Nephron (organoid): ENCODE results near the gene CDK8.

Experiments used
- H3K27ac Mint-ChIP-seq, 3 experiments: 2 replicates each; pipeline ENCODE4 v1.8.0; 2020; ENCODE audit warnings: mixed read lengths in 3 of 3, mild to moderate bottlenecking in 2 of 3, moderate library complexity in 1 of 3
- H3K27me3 Mint-ChIP-seq: 2 replicates; pipeline ENCODE4 v1.8.0; 2021; ENCODE audit warnings: low read depth, mild to moderate bottlenecking, moderate library complexity, mixed read lengths
- H3K36me3 Mint-ChIP-seq: 2 replicates; pipeline ENCODE4 v1.8.0; 2020; ENCODE audit warnings: low read depth, mixed read lengths
- H3K4me1 Mint-ChIP-seq: 2 replicates; pipeline ENCODE4 v1.8.0; 2020; ENCODE audit warnings: mixed read lengths
- H3K4me3 Mint-ChIP-seq, 3 experiments: 2 replicates each; pipeline ENCODE4 v1.8.0; 2020; ENCODE audit warnings: mild to moderate bottlenecking in 3 of 3, mixed read lengths in 3 of 3, moderate library complexity in 2 of 3
- H3K9me3 Mint-ChIP-seq: 2 replicates; pipeline ENCODE4 v1.8.0; 2020; ENCODE audit warnings: mixed read lengths
- CTCF ChIP-seq, 3 experiments: fragments of 200-600 bp; sonication (generic); IDR thresholded peaks; one replicate each; pipeline ENCODE4 v1.5.0; 2021; ENCODE audit warnings: antibody characterized with exemption in 3 of 3; ENCODE audit not compliant: unreplicated experiment in 3 of 3

CDK8 gene

GRCh38 chr13:26440111-26440510 is 186.2 kb downstream of the CDK8 start:
- peaks cover 23% of the 10 kb centered on the region for H3K9me3 Mint-ChIP-seq
- H3K27me3 Mint-ChIP-seq, result no peaks in the 10 kb centered on the region
- H3K27ac Mint-ChIP-seq, result no peak overlapping the region
- peaks cover 5% of the 10 kb centered on the region for H3K4me1 Mint-ChIP-seq
- no peak overlapping the region for H3K4me3 Mint-ChIP-seq
- H3K36me3 Mint-ChIP-seq, result no peaks in the 10 kb centered on the region
- no peak for TF ChIP-seq CTCF (IDR thresholded peaks at IDR 0.05; ENCODE audit: unreplicated experiment in 3 of 3)

- H3K27ac Mint-ChIP-seq, result no peak overlapping the region
- H3K27me3 Mint-ChIP-seq, result no peaks in the 10 kb centered on the region
- H3K4me1 Mint-ChIP-seq, result peaks cover 5% of the 10 kb centered on the region
- no peaks in the 10 kb centered on the region for H3K36me3 Mint-ChIP-seq
- no peak overlapping the region for H3K4me3 Mint-ChIP-seq
- H3K9me3 Mint-ChIP-seq, result peaks cover 14% of the 10 kb centered on the region
- TF ChIP-seq CTCF (IDR thresholded peaks at IDR 0.05; ENCODE audit: unreplicated experiment in 3 of 3), result no peak
Measured at GRCh38 chr13:26441476-26441875, 187.5 kb downstream of the CDK8 start.

- Mint-ChIP-seq H3K4me1 (peaks cover 5% of the 10 kb centered on the region), H3K27ac (no peak overlapping the region), H3K36me3 (no peaks in the 10 kb centered on the region), H3K4me3 (no peak overlapping the region), H3K27me3 (no peaks in the 10 kb centered on the region), H3K9me3 (peaks cover 4% of the 10 kb centered on the region)
- TF ChIP-seq CTCF (IDR thresholded peaks at IDR 0.05; ENCODE audit: unreplicated experiment in 3 of 3), result no peak
Measured at GRCh38 chr13:26442541-26442940, 188.6 kb downstream of the CDK8 start.

GRCh38 chr13:26445092-26445491 is 191.2 kb downstream of the CDK8 start:
- H3K9me3 Mint-ChIP-seq, result peaks cover 3% of the 10 kb centered on the region
- H3K27ac Mint-ChIP-seq, result no peak overlapping the region
- no peaks in the 10 kb centered on the region for H3K36me3 Mint-ChIP-seq
- H3K27me3 Mint-ChIP-seq, result no peaks in the 10 kb centered on the region
- peaks cover 5% of the 10 kb centered on the region for H3K4me1 Mint-ChIP-seq
- no peak overlapping the region for H3K4me3 Mint-ChIP-seq
- TF ChIP-seq CTCF (IDR thresholded peaks at IDR 0.05; ENCODE audit: unreplicated experiment in 3 of 3), result no peak

GRCh38 chr13:26446751-26447150 is 192.8 kb downstream of the CDK8 start:
- Mint-ChIP-seq H3K27me3 (no peaks in the 10 kb centered on the region), H3K9me3 (peaks cover 11% of the 10 kb centered on the region), H3K27ac (no peak overlapping the region), H3K4me3 (no peak overlapping the region), H3K36me3 (no peaks in the 10 kb centered on the region), H3K4me1 (peaks cover 5% of the 10 kb centered on the region)
- no peak for TF ChIP-seq CTCF (IDR thresholded peaks at IDR 0.05; ENCODE audit: unreplicated experiment in 3 of 3)

GRCh38 chr13:26448032-26448431 is 194.1 kb downstream of the CDK8 start:
- Mint-ChIP-seq H3K9me3 (peaks cover 11% of the 10 kb centered on the region), H3K36me3 (no peaks in the 10 kb centered on the region), H3K27ac (no peak overlapping the region), H3K4me1 (peaks cover 5% of the 10 kb centered on the region), H3K27me3 (no peaks in the 10 kb centered on the region), H3K4me3 (no peak overlapping the region)
- no peak for TF ChIP-seq CTCF (IDR thresholded peaks at IDR 0.05; ENCODE audit: unreplicated experiment in 3 of 3)
